NT2/D1 (cell line): ENCODE results near the gene GALNT9.

Experiments used
- SUZ12 ChIP-seq: IDR thresholded peaks from 2 replicates; pipeline ENCODE4 v1.6.1; 2011; ENCODE audit not compliant: insufficient read length, insufficient read depth; ENCODE audit errors: extremely low read depth
- YY1 ChIP-seq: IDR thresholded peaks from 2 replicates; pipeline ENCODE4 v1.6.1; 2011; ENCODE audit not compliant: insufficient read length, insufficient read depth
- ZNF274 ChIP-seq: IDR thresholded peaks from 2 replicates; pipeline ENCODE4 v1.6.1; 2011; ENCODE audit warnings: mild to moderate bottlenecking, low read depth, low read length

DNA sequence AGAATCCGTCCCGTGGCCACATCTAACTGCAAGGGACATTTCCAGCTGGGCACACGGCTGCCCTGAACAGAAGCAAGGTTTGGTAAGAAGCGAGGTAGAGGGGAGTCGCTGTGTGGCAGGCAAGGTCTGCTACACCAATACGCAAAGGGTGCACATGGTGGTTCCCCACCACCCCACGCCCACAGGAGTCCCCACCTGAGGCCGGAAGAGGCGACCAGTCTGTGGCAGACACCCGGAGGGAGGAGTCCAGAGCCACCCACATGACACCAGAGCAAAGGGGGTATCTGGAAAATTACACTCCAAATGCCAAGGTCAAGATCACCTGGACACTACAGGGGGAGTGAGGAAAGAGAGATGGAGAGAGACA lies 47.1 kb upstream of the GALNT9 start:
- TF ChIP-seq ZNF274 (no peak), YY1 (no peak), SUZ12 (no peak)
